HCT116 (cell line): ENCODE measurements around the gene PTGR3. TPM values are rescaled to one million over a fixed set of nuclear protein-coding genes. Genes with fewer than 3 reads are reported as not detected.

Source experiments
- ATAC-seq: fragments of 200-7000 bp; cut with Tn5 transposase; 2 replicates; pipeline ENCODE4 v1.9.1; 2020; ENCODE audit warnings: mild to moderate bottlenecking, moderate library complexity
- BruUV-seq: library from RNA; stranded (reverse); fragments of 400-500 nt; replicated peaks from 2 replicates; lab custom pipeline; 2021; lab: Mats Ljungman, UMichigan
- CTCF ChIA-PET: fragments of 300-600 bp; sonication (Branson Sonifier 250); formaldehyde crosslinking; loops from one replicate; lab custom pipeline; 2021; ENCODE audit warnings: antibody characterized with exemption; lab: Charles Lee
- POLR2A ChIA-PET: fragments of 300-600, 350-600 bp; sonication (Branson Sonifier 250); formaldehyde crosslinking; loops from one replicate; lab custom pipeline; 2021; ENCODE audit warnings: antibody characterized with exemption; lab: Charles Lee
- RAD21 ChIA-PET, 2 experiments: fragments of 300-600 bp; sonication (Branson Sonifier 250); formaldehyde crosslinking; loops; one replicate each; lab custom pipeline; 2023; ENCODE audit warnings: low total read pairs in 2 of 2; ENCODE audit not compliant: uncharacterized antibody in 2 of 2, unreplicated experiment in 2 of 2, low non-redundant PET in 1 of 2; lab: Charles Lee
- DNase-seq: peaks from one replicate; pipeline ENCODE4 v3.0.0-alpha.2; 2010; ENCODE audit warnings: low read depth, low spot score
- H2AFZ ChIP-seq: fragments of 200-600 bp; shearing (Covaris generic), sonication (generic); 2 replicates; pipeline ENCODE4 v1.6.1; 2017; ENCODE audit warnings: low read depth, mixed run types, mixed read lengths, antibody characterized with exemption, low read length; ENCODE audit not compliant: poor library complexity, severe bottlenecking
- H3K27ac ChIP-seq: 2 replicates; pipeline ENCODE4 v1.5.1; 2012; ENCODE audit warnings: low read depth, low read length
- H3K27me3 ChIP-seq: fragments of 200-600 bp; sonication (generic); 2 replicates; pipeline ENCODE4 v1.6.1; 2016; ENCODE audit warnings: mixed run types, low read length, mixed read lengths; ENCODE audit not compliant: insufficient read depth
- H3K36me3 ChIP-seq, 2 experiments: fragments of 200-500 bp in 1 of 2; fragments of 200-600 bp in 1 of 2; sonication (Bioruptor generic) in 1 of 2; sonication (generic) in 1 of 2; 2 replicates each; pipeline versions ENCODE4 v1.5.1 to v1.6.1; 2014 to 2016; ENCODE audit warnings: low read length in 2 of 2, inconsistent platforms in 1 of 2, mixed read lengths in 1 of 2, mixed run types in 1 of 2; ENCODE audit not compliant: insufficient read depth in 2 of 2, control insufficient read depth in 1 of 2
- H3K4me1 ChIP-seq, 2 experiments: fragments of 200-600 bp in 1 of 2; sonication (generic) in 1 of 2; 2 replicates each; pipeline versions ENCODE4 v1.5.1 to v1.6.1; 2012 to 2017; ENCODE audit warnings: low read length in 2 of 2, inconsistent platforms in 1 of 2, mild to moderate bottlenecking in 1 of 2, mixed read lengths in 1 of 2, mixed run types in 1 of 2, moderate library complexity in 1 of 2; ENCODE audit not compliant: insufficient read depth in 2 of 2, control insufficient read depth in 1 of 2
- H3K4me2 ChIP-seq: fragments of 200-600 bp; sonication (generic); 2 replicates; pipeline ENCODE4 v1.6.1; 2017; ENCODE audit warnings: mixed run types, low read length, mixed read lengths
- H3K4me3 ChIP-seq, 2 experiments: fragments of 200-600 bp in 1 of 2; sonication (generic) in 1 of 2; replicated peaks in 1 of 2; 2 replicates each; pipeline ENCODE4 v1.5.1; 2011 to 2016; ENCODE audit warnings: low read length in 2 of 2, control low read depth in 1 of 2, low read depth in 1 of 2, mild to moderate bottlenecking in 1 of 2, mixed read lengths in 1 of 2, mixed run types in 1 of 2
- H3K79me2 ChIP-seq: fragments of 200-600 bp; sonication (generic); 2 replicates; pipeline ENCODE4 v1.6.1; 2017; ENCODE audit warnings: mild to moderate bottlenecking, mixed run types, low read length, moderate library complexity, mixed read lengths; ENCODE audit not compliant: insufficient read depth
- H3K9ac ChIP-seq: fragments of 200-600 bp; sonication (generic); 2 replicates; pipeline ENCODE4 v1.6.1; 2016; ENCODE audit warnings: low read length, mixed read lengths
- H3K9me2 ChIP-seq: fragments of 200-600 bp; sonication (generic), shearing (Covaris generic); 2 replicates; pipeline ENCODE4 v1.6.1; 2017; ENCODE audit warnings: mixed run types, mild to moderate bottlenecking, moderate library complexity; ENCODE audit not compliant: insufficient read depth
- H3K9me3 ChIP-seq, 2 experiments: fragments of 200-500 bp in 1 of 2; fragments of 200-600 bp in 1 of 2; sonication (Bioruptor generic) in 1 of 2; sonication (generic) in 1 of 2; 2 replicates each; pipeline ENCODE4 v1.6.1; 2014 to 2017; ENCODE audit warnings: low read length in 2 of 2, mixed read lengths in 2 of 2, inconsistent platforms in 1 of 2, low read depth in 1 of 2, mild to moderate bottlenecking in 1 of 2, mixed run types in 1 of 2, moderate library complexity in 1 of 2; ENCODE audit not compliant: control insufficient read depth in 1 of 2, insufficient read depth in 1 of 2
- H4K20me1 ChIP-seq: fragments of 200-600 bp; sonication (generic), shearing (Covaris generic); 2 replicates; pipeline ENCODE4 v1.6.1; 2017; ENCODE audit warnings: mixed run types, mild to moderate bottlenecking, moderate library complexity; ENCODE audit not compliant: insufficient read depth
- CBX3 ChIP-seq: IDR thresholded peaks from 2 replicates; pipeline ENCODE4 v1.6.1; 2012; ENCODE audit warnings: low read depth
- CEBPB ChIP-seq: IDR thresholded peaks from 2 replicates; pipeline ENCODE4 v1.6.1; 2012; ENCODE audit warnings: low read depth
- CTCF ChIP-seq, 3 experiments: fragments of 200-600 bp in 1 of 3; sonication (generic) in 1 of 3; IDR thresholded peaks in 2 of 3; conservative IDR thresholded peaks in 1 of 3; 2 replicates each; pipeline ENCODE4 v1.5.1; 2012 to 2017; ENCODE audit warnings: low read depth in 2 of 3, low read length in 2 of 3, antibody characterized with exemption in 1 of 3, borderline replicate concordance in 1 of 3, control low read depth in 1 of 3, mild to moderate bottlenecking in 1 of 3, mixed read lengths in 1 of 3, mixed run types in 1 of 3, moderate library complexity in 1 of 3; ENCODE audit not compliant: insufficient read depth in 1 of 3
- RAD21 ChIP-seq: IDR thresholded peaks from 2 replicates; pipeline ENCODE4 v1.6.1; 2012; ENCODE audit warnings: low read depth, mild to moderate bottlenecking
- ZNF274 ChIP-seq: fragments of 200-500 bp; sonication (Bioruptor generic); IDR thresholded peaks from 2 replicates; pipeline ENCODE4 v1.6.1; 2014; ENCODE audit warnings: mild to moderate bottlenecking, low read depth, low read length, inconsistent platforms
- intact Hi-C: fragments of 100-400 bp; cut with micrococcal nuclease; formaldehyde crosslinking; loops from 2 replicates; pipeline ENCODE4 v1.10.0; 2022
- total RNA-seq: library from RNA; stranded (reverse); gene quantifications from one replicate; pipeline ENCODE4 v1.2.1, GENCODE V29; 2021; ENCODE audit not compliant: unreplicated experiment

PTGR3 gene
- total RNA-seq, 1 experiment from 2014 or later, result 25.3 TPM

- H3K36me3 ChIP-seq, result no peaks in the 10 kb centered on the region
- ChIA-PET CTCF (no interaction called here), POLR2A (no interaction called here), RAD21 (no interaction called here)
- H4K20me1 ChIP-seq, result no peaks in the 10 kb centered on the region
- no peaks in the 10 kb centered on the region for H3K27me3 ChIP-seq
- no peaks in the 10 kb centered on the region for H3K9me3 ChIP-seq
- H3K27ac ChIP-seq, result no peak overlapping the region
- no peak overlapping the region for H2AFZ ChIP-seq
- no TSS peak for BruUV-seq
- H3K4me1 ChIP-seq, result no peaks in the 10 kb centered on the region; a peak in 1 of 4 replicates
- H3K79me2 ChIP-seq, result no peaks in the 10 kb centered on the region
- no peaks in the 10 kb centered on the region for H3K9me2 ChIP-seq
- H3K4me3 ChIP-seq, result no peak overlapping the region
- ATAC-seq (no peak), DNase-seq (no peak)
- H3K9ac ChIP-seq, result no peak overlapping the region
- intact Hi-C loops, result no loop called here
- no peak overlapping the region for H3K4me2 ChIP-seq
- TF ChIP-seq CBX3 (no peak), RAD21 (peak; percentile 41; the same call in 1 of the 2 replicates), CTCF (IDR thresholded peaks at IDR 0.05 in 2 of 3, conservative IDR thresholded peaks at IDR 0.05 in 1 of 3; ENCODE audit: borderline replicate concordance in 1 of 3, insufficient read depth in 1 of 3, low read depth in 2 of 3, low read length in 2 of 3) (no peak), ZNF274 (no peak)
These were observed 38.7 kb downstream of the PTGR3 start for GRCh38 chr18:75170022-75170789.

- no peaks in the 10 kb centered on the region for H3K79me2 ChIP-seq
These were observed 39.5 kb downstream of the PTGR3 start for GRCh38 chr18:75169411-75169810.

More at GRCh38 chr18:75169411-75169810, 39.5 kb downstream of the PTGR3 start:
- no peak overlapping the region for H3K9ac ChIP-seq
- H3K9me2 ChIP-seq, result no peaks in the 10 kb centered on the region
- CTCF ChIA-PET, result no interaction called here
- H3K9me3 ChIP-seq, result no peaks in the 10 kb centered on the region
- no peak for DNase-seq
- H2AFZ ChIP-seq, result no peak overlapping the region
- H3K27me3 ChIP-seq, result no peaks in the 10 kb centered on the region
- H3K27ac ChIP-seq, result no peak overlapping the region
- BruUV-seq, result no TSS peak
- H3K36me3 ChIP-seq, result no peaks in the 10 kb centered on the region
- no peak overlapping the region for H3K4me2 ChIP-seq
- ATAC-seq, result no peak
- TF ChIP-seq CEBPB, result no peak
- TF ChIP-seq, all 23 proteins: peak for 0
- intact Hi-C loops, result no loop called here
- ChIA-PET RAD21 (no interaction called here), POLR2A (no interaction called here)
- no peak overlapping the region for H3K4me3 ChIP-seq
- H3K4me1 ChIP-seq, result no peaks in the 10 kb centered on the region; a peak in 1 of 4 replicates
- no peaks in the 10 kb centered on the region for H4K20me1 ChIP-seq
